ENCODE results near the gene TIPIN. TPM values are rescaled to one million over a fixed set of nuclear protein-coding genes. Genes with fewer than 3 reads are reported as not detected.
"Not testable (repeated sequence)": the region's sequence is repeated elsewhere in the genome, so short reads cannot be mapped to it uniquely, and the experiment has no call there.

Gene TIPIN
- total RNA-seq, 1 experiment from 2014 or later, result 19.7 TPM

DNA sequence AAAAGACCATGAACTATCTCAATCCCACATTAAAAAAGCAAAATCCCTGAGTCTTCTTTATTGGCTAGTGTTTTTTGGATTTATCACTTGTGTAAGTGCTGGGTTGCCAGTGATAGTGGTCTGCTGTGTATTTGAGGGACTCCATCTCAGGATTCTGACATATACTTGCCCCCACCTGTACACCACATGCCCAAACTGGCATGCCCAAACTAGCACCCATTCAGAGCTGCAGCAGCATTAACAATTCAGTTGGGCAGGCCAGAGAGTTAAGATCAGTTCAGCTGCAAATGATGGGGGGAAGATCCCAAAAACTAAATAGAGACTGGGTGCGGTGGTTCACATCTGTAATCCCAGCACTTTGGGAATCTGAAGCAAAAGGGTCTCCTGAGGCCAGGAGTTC lies 6.3 kb upstream of the TIPIN start:
- BruUV-seq (replicated peaks), result no TSS peak
- no peak for ATAC-seq
- H3K9me3 ChIP-seq (ENCODE audit: control insufficient read depth, insufficient read depth, low read depth, low read length), result no peaks in the 10 kb centered on the region
- POLR2A ChIA-PET, result no interaction called here
- H3K36me3 ChIP-seq (ENCODE audit: control insufficient read depth, insufficient read depth, low read length), result no peaks in the 10 kb centered on the region
- in situ Hi-C loops (cut with HindIII; ENCODE audit: low pct_unique_long_range_greater_than_20kb, low sequenced_read_pairs) (no loop called here), intact Hi-C loops (cut with micrococcal nuclease; ENCODE audit: unreplicated experiment) (no loop called here)
- no peak overlapping the region for H3K4me3 ChIP-seq (ENCODE audit: low read depth in 2 of 2, low read length in 2 of 2)
- CTCF ChIA-PET, result no interaction called here
- H3K27ac ChIP-seq (ENCODE audit: low read length), result no peak overlapping the region
- no peaks in the 10 kb centered on the region for H3K4me1 ChIP-seq (ENCODE audit: control insufficient read depth, insufficient read depth, low read length)
- TF ChIP-seq SIN3A (IDR thresholded peaks at IDR 0.05; ENCODE audit: borderline replicate concordance, insufficient read depth, low read depth, low read length), result no peak
- TF ChIP-seq POLR2AphosphoS5 (IDR thresholded peaks at IDR 0.05; ENCODE audit: low read depth, low read length), result no peak
- TF ChIP-seq, protein P1, sequence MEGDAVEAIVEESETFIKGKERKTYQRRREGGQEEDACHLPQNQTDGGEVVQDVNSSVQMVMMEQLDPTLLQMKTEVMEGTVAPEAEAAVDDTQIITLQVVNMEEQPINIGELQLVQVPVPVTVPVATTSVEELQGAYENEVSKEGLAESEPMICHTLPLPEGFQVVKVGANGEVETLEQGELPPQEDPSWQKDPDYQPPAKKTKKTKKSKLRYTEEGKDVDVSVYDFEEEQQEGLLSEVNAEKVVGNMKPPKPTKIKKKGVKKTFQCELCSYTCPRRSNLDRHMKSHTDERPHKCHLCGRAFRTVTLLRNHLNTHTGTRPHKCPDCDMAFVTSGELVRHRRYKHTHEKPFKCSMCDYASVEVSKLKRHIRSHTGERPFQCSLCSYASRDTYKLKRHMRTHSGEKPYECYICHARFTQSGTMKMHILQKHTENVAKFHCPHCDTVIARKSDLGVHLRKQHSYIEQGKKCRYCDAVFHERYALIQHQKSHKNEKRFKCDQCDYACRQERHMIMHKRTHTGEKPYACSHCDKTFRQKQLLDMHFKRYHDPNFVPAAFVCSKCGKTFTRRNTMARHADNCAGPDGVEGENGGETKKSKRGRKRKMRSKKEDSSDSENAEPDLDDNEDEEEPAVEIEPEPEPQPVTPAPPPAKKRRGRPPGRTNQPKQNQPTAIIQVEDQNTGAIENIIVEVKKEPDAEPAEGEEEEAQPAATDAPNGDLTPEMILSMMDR (IDR thresholded peaks at IDR 0.05), result no peak
- TF ChIP-seq, protein P2, sequence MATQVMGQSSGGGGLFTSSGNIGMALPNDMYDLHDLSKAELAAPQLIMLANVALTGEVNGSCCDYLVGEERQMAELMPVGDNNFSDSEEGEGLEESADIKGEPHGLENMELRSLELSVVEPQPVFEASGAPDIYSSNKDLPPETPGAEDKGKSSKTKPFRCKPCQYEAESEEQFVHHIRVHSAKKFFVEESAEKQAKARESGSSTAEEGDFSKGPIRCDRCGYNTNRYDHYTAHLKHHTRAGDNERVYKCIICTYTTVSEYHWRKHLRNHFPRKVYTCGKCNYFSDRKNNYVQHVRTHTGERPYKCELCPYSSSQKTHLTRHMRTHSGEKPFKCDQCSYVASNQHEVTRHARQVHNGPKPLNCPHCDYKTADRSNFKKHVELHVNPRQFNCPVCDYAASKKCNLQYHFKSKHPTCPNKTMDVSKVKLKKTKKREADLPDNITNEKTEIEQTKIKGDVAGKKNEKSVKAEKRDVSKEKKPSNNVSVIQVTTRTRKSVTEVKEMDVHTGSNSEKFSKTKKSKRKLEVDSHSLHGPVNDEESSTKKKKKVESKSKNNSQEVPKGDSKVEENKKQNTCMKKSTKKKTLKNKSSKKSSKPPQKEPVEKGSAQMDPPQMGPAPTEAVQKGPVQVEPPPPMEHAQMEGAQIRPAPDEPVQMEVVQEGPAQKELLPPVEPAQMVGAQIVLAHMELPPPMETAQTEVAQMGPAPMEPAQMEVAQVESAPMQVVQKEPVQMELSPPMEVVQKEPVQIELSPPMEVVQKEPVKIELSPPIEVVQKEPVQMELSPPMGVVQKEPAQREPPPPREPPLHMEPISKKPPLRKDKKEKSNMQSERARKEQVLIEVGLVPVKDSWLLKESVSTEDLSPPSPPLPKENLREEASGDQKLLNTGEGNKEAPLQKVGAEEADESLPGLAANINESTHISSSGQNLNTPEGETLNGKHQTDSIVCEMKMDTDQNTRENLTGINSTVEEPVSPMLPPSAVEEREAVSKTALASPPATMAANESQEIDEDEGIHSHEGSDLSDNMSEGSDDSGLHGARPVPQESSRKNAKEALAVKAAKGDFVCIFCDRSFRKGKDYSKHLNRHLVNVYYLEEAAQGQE (IDR thresholded peaks at IDR 0.05; ENCODE audit: insufficient read depth in 1 of 2, low read depth in 2 of 2, low read length in 1 of 2), result no peak
- TF ChIP-seq TCF7L2 (IDR thresholded peaks at IDR 0.05; ENCODE audit: low read depth, low read length), result no peak
- H3K27me3 ChIP-seq (ENCODE audit: control insufficient read depth, insufficient read depth, low read length), result no peaks in the 10 kb centered on the region
- no peak for DNase-seq (ENCODE audit: low read depth, low spot score)

DNA sequence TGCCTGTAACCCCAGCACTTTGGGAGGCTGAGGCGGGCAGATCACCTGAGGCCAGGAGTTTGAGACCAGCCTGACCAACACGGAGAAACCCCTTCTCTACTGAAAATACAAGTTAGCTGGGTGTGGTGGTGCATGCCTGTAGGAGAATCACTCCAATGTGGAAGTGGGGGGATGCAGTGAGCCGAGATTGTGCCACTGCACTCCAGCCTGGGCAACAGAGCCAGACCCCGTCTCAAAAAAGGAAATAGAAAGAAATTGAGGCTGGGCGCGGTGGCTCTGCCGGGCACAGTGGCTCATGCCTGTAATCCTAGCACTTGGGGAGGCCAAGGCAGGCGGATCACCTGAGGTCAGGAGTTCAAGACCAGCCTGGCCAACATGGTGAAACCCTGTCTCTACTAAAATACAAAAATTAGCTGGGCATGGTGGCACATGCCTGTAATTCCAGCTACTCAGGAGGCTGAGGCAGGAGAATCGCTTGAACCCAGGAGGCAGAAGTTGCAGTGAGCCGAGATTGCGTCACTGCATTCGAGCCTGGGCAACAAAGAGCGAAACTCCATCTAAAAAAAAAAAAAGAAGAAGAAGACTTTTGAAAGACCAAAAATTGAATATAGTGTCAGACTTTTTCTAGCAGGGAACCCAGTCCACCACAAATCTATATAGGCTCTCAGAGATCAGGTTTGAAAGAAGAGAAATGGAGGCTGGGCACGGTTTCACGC lies 5.4 kb upstream of the TIPIN start:
- BruUV-seq (replicated peaks); DNase-seq (ENCODE audit: low read depth, low spot score); H3K27me3 ChIP-seq (ENCODE audit: control insufficient read depth, insufficient read depth, low read length); ATAC-seq; H3K9me3 ChIP-seq (ENCODE audit: control insufficient read depth, insufficient read depth, low read depth, low read length); H3K27ac ChIP-seq (ENCODE audit: low read length); intact Hi-C loops (cut with micrococcal nuclease; ENCODE audit: unreplicated experiment); H3K4me1 ChIP-seq (ENCODE audit: control insufficient read depth, insufficient read depth, low read length); CTCF ChIA-PET; H3K36me3 ChIP-seq (ENCODE audit: control insufficient read depth, insufficient read depth, low read length); H3K4me3 ChIP-seq (ENCODE audit: low read depth in 2 of 2, low read length in 2 of 2); in situ Hi-C loops (cut with HindIII; ENCODE audit: low pct_unique_long_range_greater_than_20kb, low sequenced_read_pairs): not testable (repeated sequence)
- POLR2A ChIA-PET, result interaction anchor here (0.6 kb wide), 1 partner anchor 249 kb away, joined by 3 read pairs; no protein-coding TSS in a partner anchor

DNA sequence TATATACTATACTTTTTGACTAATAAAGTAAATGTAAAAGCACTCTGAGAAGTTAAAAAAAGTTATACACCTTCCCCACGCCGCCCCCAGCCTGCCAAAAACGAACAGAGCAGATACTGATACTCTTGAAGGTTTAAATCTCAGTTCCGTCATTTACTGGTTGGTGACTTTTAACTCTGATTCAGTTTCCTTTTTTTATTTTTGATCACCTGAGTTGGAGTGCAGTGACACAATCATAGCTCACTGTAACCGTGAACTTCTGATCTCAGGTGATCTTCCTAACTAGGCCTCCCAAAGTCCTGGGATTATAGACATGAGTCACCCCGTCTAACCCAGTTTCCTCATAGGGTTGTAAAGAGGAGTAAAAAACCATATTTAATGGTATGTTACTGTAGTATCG lies 3.3 kb upstream of the TIPIN start:
- H3K4me3 ChIP-seq (ENCODE audit: low read depth in 2 of 2, low read length in 2 of 2), result no peak overlapping the region

More for the DNA sequence above, 3.3 kb upstream of the TIPIN start:
- intact Hi-C loops (cut with micrococcal nuclease; ENCODE audit: unreplicated experiment) (no loop called here), in situ Hi-C loops (cut with HindIII; ENCODE audit: low pct_unique_long_range_greater_than_20kb, low sequenced_read_pairs) (no loop called here)
- Histone ChIP-seq H3K27ac (ENCODE audit: low read length) (no peak overlapping the region), H3K27me3 (ENCODE audit: control insufficient read depth, insufficient read depth, low read length) (no peaks in the 10 kb centered on the region), H3K4me1 (ENCODE audit: control insufficient read depth, insufficient read depth, low read length) (no peaks in the 10 kb centered on the region), H3K36me3 (ENCODE audit: control insufficient read depth, insufficient read depth, low read length) (no peaks in the 10 kb centered on the region), H3K9me3 (ENCODE audit: control insufficient read depth, insufficient read depth, low read depth, low read length) (no peaks in the 10 kb centered on the region)
- DNase-seq (ENCODE audit: low read depth, low spot score) (no peak), ATAC-seq (no peak)
- TF ChIP-seq POLR2AphosphoS5 (IDR thresholded peaks at IDR 0.05; ENCODE audit: low read depth, low read length) (no peak), SIN3A (IDR thresholded peaks at IDR 0.05; ENCODE audit: borderline replicate concordance, insufficient read depth, low read depth, low read length) (no peak), TCF7L2 (IDR thresholded peaks at IDR 0.05; ENCODE audit: low read depth, low read length) (no peak)
- TF ChIP-seq, protein P2 (IDR thresholded peaks at IDR 0.05; ENCODE audit: insufficient read depth in 1 of 2, low read depth in 2 of 2, low read length in 1 of 2), result no peak
- TF ChIP-seq, protein P1 (IDR thresholded peaks at IDR 0.05), result no peak
- no TSS peak for BruUV-seq (replicated peaks)
- CTCF ChIA-PET, result interaction anchor here (0.6 kb wide), 1 partner anchor 497 kb away, joined by 3 read pairs; no protein-coding TSS in a partner anchor
- POLR2A ChIA-PET, result no interaction called here
